GM19193 (cell line): ENCODE results near the gene RBBP6.

ENCODE experiments used
- POLR2A ChIP-seq: IDR thresholded peaks from 4 replicates; pipeline ENCODE4 v1.6.1; 2011; ENCODE audit not compliant: insufficient read depth, insufficient read length; ENCODE audit errors: extremely low read depth

Gene RBBP6

GRCh38 chr16:24516900-24517669 lies 22.3 kb upstream of the RBBP6 start:
- no peak for TF ChIP-seq POLR2A

- TF ChIP-seq POLR2A, result no peak
These were observed 20.9 kb upstream of the RBBP6 start for GRCh38 chr16:24518498-24518897.

GRCh38 chr16:24520983-24521382 lies 18.4 kb upstream of the RBBP6 start:
- no peak for TF ChIP-seq POLR2A

GRCh38 chr16:24522751-24523150 lies 16.6 kb upstream of the RBBP6 start:
- no peak for TF ChIP-seq POLR2A

DNA sequence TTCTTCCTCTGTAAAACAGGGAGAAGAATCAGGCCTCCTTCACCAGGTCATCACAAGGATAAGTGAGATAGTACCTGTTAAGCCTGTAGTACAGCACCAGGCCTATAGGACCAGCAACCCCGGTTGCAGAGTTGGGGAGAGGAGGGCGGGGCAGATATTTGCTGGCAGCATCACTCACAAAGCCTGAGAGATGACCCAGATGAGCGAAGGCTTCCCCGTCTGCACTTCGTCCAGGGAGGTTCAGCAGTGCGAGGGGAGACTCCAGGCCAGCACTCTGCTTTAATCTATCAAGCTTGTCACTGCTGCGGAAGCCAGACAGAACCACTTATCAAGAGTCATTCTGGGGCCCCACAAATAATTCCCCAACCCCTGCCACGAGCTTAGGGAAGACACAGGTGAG lies 15.8 kb upstream of the RBBP6 start:
- no peak for TF ChIP-seq POLR2A

GRCh38 chr16:24524855-24525677 lies 14.3 kb upstream of the RBBP6 start:
- TF ChIP-seq POLR2A, result no peak

GRCh38 chr16:24525970-24526559 lies 13.3 kb upstream of the RBBP6 start:
- no peak for TF ChIP-seq POLR2A

DNA sequence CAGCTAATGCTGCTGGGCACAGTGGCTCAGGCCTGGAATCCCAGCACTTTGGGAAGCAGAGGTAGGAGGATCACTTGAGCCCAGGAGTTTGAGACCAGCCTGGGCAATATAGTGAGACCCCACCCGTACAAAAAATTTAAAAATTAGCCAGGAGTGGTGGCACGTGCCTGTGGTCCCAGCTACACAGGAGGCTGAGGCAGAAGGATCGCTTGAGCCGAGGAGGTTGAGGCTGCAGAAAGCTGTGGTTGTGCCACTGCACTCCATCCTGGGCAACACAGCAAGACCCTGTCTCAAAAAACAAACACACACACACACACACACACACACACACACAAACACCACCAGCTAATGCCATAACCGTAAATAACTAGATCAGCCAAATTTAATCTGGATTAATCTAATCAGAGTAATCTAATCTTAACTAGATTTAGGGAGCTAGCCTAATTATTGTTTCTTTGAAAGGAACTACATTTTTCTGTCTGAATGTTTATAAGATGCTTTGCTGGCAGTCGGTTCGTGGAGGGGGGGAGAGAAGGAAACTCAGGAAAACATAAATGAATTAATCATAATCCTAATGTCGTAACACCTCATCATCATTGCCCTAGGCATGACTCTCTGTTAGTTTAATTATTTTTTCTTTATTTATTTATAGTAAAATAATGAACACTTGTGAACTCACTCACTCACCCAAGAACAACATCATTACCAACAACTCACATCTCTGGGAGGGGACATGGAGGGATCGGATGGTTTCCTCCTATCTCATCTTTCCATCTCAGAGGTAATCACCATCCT lies 12.5 kb upstream of the RBBP6 start:
- no peak for TF ChIP-seq POLR2A

- TF ChIP-seq POLR2A, result no peak
These were observed 8.2 kb upstream of the RBBP6 start for GRCh38 chr16:24531166-24531565.

DNA sequence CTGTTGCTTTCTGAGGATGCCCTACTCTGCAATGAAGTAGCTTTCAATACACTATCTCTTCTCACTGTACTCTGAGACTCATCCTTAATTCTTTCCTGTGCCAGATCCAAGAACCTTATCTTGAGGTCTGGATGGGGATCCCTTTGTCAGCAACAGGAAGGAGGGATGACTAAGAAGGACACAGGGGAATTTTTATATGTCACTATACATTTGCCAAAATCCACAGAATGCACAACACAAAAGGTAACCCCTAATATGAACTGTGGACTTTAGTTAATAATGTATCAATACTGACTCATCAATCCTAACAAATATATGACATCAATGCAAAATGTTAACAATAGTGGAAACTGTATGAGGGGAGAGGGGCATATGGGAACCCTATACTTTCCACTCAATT lies 4.7 kb upstream of the RBBP6 start:
- no peak for TF ChIP-seq POLR2A

GRCh38 chr16:24535827-24536226 lies 3.5 kb upstream of the RBBP6 start:
- TF ChIP-seq POLR2A, result no peak

- no peak for TF ChIP-seq POLR2A
These were observed 2.7 kb upstream of the RBBP6 start for GRCh38 chr16:24536671-24537070.

DNA sequence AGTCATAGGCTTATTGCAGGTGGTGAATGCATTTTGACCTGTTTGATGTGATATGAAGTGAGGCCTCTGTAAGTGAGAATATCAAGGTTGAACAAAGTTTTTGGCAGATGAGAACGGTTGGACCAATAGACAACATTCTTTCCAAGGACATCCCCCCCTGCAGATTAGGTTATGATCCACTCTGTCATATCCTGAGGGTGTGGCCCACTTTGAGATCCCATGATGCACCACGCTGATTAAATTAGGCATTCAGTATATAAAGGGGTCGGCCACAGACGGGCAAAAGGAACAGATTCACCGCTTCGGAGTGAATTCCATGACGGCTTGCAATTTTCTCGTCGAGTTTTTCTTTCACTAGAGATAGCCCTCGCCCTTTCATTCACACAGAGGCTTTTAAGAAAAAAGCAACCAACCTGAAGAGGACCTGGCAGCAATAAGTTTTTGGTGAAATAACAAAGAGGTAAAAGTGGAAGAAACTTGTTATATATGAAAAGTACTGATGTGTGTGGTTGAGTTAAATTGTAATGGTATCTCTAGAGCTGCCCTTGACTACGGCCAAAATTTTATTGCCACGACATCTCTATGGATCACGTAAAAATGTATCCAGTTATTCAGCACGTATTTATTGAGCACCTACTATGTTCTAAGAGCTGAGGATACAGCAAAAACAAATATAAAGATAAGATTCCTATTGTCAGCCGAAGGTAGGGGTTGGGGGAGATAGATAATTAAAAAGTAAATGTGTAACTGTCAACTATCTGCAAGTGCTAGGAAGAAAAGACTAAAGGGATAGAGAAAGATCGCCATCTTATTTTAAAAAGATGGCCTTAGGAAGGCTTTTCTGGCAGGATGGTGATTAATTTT lies 1.7 kb upstream of the RBBP6 start:
- TF ChIP-seq POLR2A, result no peak

- TF ChIP-seq POLR2A, result no peak
These were observed 541 bp upstream of the RBBP6 start for GRCh38 chr16:24538756-24539294.
